ENCODE results near the gene EFHD1.

- TF ChIP-seq TARDBP (IDR thresholded peaks at IDR 0.05) (no peak), SP1 (IDR thresholded peaks at IDR 0.05) (no peak), PKNOX1 (IDR thresholded peaks at IDR 0.05) (no peak)
These were observed 13.3 kb downstream of the EFHD1 start for GRCh38 chr2:232646726-232647125.
